ENCODE data around the gene PAK6. TPM values are rescaled to one million over a fixed set of nuclear protein-coding genes. Genes with fewer than 3 reads are reported as not detected.

PAK6 gene
- total and polyA plus RNA-seq, 9 of the 15 experiments (the other 6 are each of a cell fraction or from before 2014, with no cell fraction given), result 0.03 to 0.74 (median 0.16) TPM; not detected in 2

DNA sequence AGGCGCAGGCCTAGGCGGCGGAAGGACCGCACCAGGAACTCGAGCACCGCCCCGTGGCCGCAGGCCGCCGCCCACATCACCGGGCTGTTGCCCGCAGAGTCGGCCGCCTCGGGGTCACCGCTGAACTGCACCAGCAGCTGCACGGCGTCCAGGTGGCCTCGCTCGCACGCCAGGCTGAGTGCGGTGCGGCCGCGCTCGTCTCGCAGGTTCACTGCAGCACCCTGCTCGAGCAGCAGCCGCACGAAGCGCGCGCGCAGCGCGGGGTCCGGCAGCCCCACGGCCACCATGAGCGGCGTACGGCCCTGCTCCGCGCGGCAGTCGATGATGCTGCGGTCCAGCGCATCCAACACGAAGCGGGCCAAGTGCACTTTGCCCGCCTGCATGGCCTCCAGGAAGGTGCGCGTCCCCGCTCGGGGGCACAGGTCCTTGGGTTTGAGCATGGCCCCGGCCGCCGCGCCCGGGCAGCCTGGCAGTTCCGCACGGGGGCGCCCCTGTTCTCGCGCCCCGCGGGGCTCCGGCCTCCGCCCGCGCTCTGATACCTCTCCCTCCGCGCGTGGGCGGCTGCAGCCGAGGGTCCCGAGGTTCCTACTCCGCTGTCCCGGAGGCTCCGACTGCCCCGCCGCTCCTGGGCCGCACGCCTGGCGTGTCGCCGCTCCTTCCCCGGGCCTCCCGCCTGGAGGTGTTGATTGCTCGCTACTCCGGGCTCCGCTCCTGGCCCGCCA is 43.4 kb downstream of the PAK6 start (continued):
- TF ChIP-seq, protein P1, sequence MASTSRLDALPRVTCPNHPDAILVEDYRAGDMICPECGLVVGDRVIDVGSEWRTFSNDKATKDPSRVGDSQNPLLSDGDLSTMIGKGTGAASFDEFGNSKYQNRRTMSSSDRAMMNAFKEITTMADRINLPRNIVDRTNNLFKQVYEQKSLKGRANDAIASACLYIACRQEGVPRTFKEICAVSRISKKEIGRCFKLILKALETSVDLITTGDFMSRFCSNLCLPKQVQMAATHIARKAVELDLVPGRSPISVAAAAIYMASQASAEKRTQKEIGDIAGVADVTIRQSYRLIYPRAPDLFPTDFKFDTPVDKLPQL (IDR thresholded peaks at IDR 0.05; ENCODE audit: extremely low read depth, insufficient read length), result no peak
- TF ChIP-seq SLC30A9 (CRISPR knock-in tag; IDR thresholded peaks at IDR 0.05) (no peak), RHOXF2B (CRISPR knock-in tag; conservative IDR thresholded peaks at IDR 0.05) (no peak), EWSR1 (IDR thresholded peaks at IDR 0.05; ENCODE audit: borderline replicate concordance, low read depth, partially characterized antibody) (no peak), ZBTB9 (CRISPR knock-in tag; IDR thresholded peaks at IDR 0.05) (peak; percentile 77), ESRRA (IDR thresholded peaks at IDR 0.05; ENCODE audit: borderline replicate concordance, low read depth) (peak; percentile 44; the same call in 1 of the 2 replicates), NR2C2 (CRISPR knock-in tag; IDR thresholded peaks at IDR 0.05) (no peak), NR2C2 (tag; IDR thresholded peaks at IDR 0.05) (peak; percentile 50; the same call in 1 of the 2 replicates), ZNF561 (CRISPR knock-in tag; conservative IDR thresholded peaks at IDR 0.05) (no peak), PCBP2 (IDR thresholded peaks at IDR 0.05; ENCODE audit: low read depth, low read length, poor library complexity, severe bottlenecking) (no peak), HINFP (tag; conservative IDR thresholded peaks at IDR 0.05; ENCODE audit: low read depth) (no peak), ZNF263 (CRISPR knock-in tag; IDR thresholded peaks at IDR 0.05; ENCODE audit: borderline replicate concordance) (peak; percentile 72; the same call in 1 of the 2 replicates), SRSF7 (optimal IDR thresholded peaks at IDR 0.05; ENCODE audit: low read depth, low read length) (no peak), BHLHE40 (IDR thresholded peaks at IDR 0.05; ENCODE audit: low read length) (no peak), EZH2 (IDR thresholded peaks at IDR 0.05; ENCODE audit: borderline replicate concordance, low read depth, low read length) (no peak), ZNF766 (CRISPR knock-in tag; conservative IDR thresholded peaks at IDR 0.05) (peak; percentile 64; the same call in 1 of the 2 replicates), ZNF165 (CRISPR knock-in tag; IDR thresholded peaks at IDR 0.05; ENCODE audit: borderline replicate concordance) (no peak), POLR2A (conservative IDR thresholded peaks at IDR 0.05) (no peak), ZNF274 (IDR thresholded peaks at IDR 0.05; ENCODE audit: borderline replicate concordance, low read depth, low read length) (no peak)
- TF ChIP-seq, protein P2, sequence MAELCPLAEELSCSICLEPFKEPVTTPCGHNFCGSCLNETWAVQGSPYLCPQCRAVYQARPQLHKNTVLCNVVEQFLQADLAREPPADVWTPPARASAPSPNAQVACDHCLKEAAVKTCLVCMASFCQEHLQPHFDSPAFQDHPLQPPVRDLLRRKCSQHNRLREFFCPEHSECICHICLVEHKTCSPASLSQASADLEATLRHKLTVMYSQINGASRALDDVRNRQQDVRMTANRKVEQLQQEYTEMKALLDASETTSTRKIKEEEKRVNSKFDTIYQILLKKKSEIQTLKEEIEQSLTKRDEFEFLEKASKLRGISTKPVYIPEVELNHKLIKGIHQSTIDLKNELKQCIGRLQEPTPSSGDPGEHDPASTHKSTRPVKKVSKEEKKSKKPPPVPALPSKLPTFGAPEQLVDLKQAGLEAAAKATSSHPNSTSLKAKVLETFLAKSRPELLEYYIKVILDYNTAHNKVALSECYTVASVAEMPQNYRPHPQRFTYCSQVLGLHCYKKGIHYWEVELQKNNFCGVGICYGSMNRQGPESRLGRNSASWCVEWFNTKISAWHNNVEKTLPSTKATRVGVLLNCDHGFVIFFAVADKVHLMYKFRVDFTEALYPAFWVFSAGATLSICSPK (IDR thresholded peaks at IDR 0.05; ENCODE audit: borderline replicate concordance), result no peak
- TF ChIP-seq, protein P3, sequence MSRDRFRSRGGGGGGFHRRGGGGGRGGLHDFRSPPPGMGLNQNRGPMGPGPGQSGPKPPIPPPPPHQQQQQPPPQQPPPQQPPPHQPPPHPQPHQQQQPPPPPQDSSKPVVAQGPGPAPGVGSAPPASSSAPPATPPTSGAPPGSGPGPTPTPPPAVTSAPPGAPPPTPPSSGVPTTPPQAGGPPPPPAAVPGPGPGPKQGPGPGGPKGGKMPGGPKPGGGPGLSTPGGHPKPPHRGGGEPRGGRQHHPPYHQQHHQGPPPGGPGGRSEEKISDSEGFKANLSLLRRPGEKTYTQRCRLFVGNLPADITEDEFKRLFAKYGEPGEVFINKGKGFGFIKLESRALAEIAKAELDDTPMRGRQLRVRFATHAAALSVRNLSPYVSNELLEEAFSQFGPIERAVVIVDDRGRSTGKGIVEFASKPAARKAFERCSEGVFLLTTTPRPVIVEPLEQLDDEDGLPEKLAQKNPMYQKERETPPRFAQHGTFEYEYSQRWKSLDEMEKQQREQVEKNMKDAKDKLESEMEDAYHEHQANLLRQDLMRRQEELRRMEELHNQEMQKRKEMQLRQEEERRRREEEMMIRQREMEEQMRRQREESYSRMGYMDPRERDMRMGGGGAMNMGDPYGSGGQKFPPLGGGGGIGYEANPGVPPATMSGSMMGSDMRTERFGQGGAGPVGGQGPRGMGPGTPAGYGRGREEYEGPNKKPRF (IDR thresholded peaks at IDR 0.05; ENCODE audit: low read depth, low read length), result no peak

All from K562 (cell line).